Mesendoderm (in vitro differentiated cells): ENCODE results near the gene CDK12. TPM values are rescaled to one million over a fixed set of nuclear protein-coding genes. Genes with fewer than 3 reads are reported as not detected.
"Not testable (repeated sequence)": the region's sequence is repeated elsewhere in the genome, so short reads cannot be mapped to it uniquely, and the experiment has no call there.

Source experiments
- DNase-seq: peaks from one replicate; pipeline ENCODE4 v3.0.0; 2013
- H2AK5ac ChIP-seq: 2 replicates; pipeline ENCODE4 v1.6.1; 2013; ENCODE audit warnings: low read length, inconsistent platforms
- H2BK120ac ChIP-seq: 2 replicates; pipeline ENCODE4 v1.6.1; 2013; ENCODE audit warnings: low read depth, mild to moderate bottlenecking, low read length, moderate library complexity, mixed read lengths
- H2BK15ac ChIP-seq: replicated peaks from 2 replicates; pipeline ENCODE4 v1.6.1; 2013; ENCODE audit warnings: low read depth, mild to moderate bottlenecking, moderate library complexity
- H2BK5ac ChIP-seq: 2 replicates; pipeline ENCODE4 v1.6.1; 2013; ENCODE audit warnings: low read length, inconsistent platforms
- H3K18ac ChIP-seq: 2 replicates; pipeline ENCODE4 v1.6.1; 2013; ENCODE audit warnings: mild to moderate bottlenecking, low read length, mixed read lengths
- H3K23ac ChIP-seq: one replicate; pipeline ENCODE4 v1.6.1; 2013; ENCODE audit warnings: low read length
- H3K27ac ChIP-seq: 2 replicates; pipeline ENCODE4 v1.5.1; 2013; ENCODE audit warnings: low read depth, mild to moderate bottlenecking, inconsistent platforms, low read length, moderate library complexity
- H3K27me3 ChIP-seq: 2 replicates; pipeline ENCODE4 v1.6.1; 2013; ENCODE audit warnings: low read length, control low read depth, mild to moderate bottlenecking, inconsistent platforms; ENCODE audit not compliant: insufficient read depth, poor library complexity
- H3K36me3 ChIP-seq: 2 replicates; pipeline ENCODE4 v1.6.1; 2013; ENCODE audit warnings: low read length, inconsistent platforms; ENCODE audit not compliant: control insufficient read depth, insufficient read depth
- H3K4ac ChIP-seq: one replicate; pipeline ENCODE4 v1.6.1; 2013; ENCODE audit warnings: low read depth, mild to moderate bottlenecking, low read length, moderate library complexity
- H3K4me1 ChIP-seq: 2 replicates; pipeline ENCODE4 v1.6.1; 2013; ENCODE audit warnings: low read depth, low read length, inconsistent platforms; ENCODE audit not compliant: control insufficient read depth
- H3K4me2 ChIP-seq: 2 replicates; pipeline ENCODE4 v1.6.1; 2013; ENCODE audit warnings: low read length
- H3K4me3 ChIP-seq: 2 replicates; pipeline ENCODE4 v1.5.1; 2013; ENCODE audit warnings: mild to moderate bottlenecking, low read length
- H3K56ac ChIP-seq: one replicate; pipeline ENCODE4 v1.6.1; 2013; ENCODE audit warnings: low read length
- H3K79me1 ChIP-seq: 2 replicates; pipeline ENCODE4 v1.6.1; 2013; ENCODE audit warnings: low read length, inconsistent platforms
- H3K79me2 ChIP-seq: 2 replicates; pipeline ENCODE4 v1.6.1; 2013; ENCODE audit warnings: mild to moderate bottlenecking, low read length; ENCODE audit not compliant: control insufficient read depth, insufficient read depth
- H3K9ac ChIP-seq: 2 replicates; pipeline ENCODE4 v1.6.1; 2013; ENCODE audit warnings: low read length, inconsistent platforms
- H4K5ac ChIP-seq: one replicate; pipeline ENCODE4 v1.6.1; 2013; ENCODE audit warnings: low read length
- H4K8ac ChIP-seq: one replicate; pipeline ENCODE4 v1.6.1; 2013; ENCODE audit warnings: low read depth, mild to moderate bottlenecking, control low read depth, low read length, moderate library complexity
- WGBS: extraction: QIAGEN DNeasy Blood & Tissue Kit; methylation state at CpG from one replicate; pipeline ENCODE4 v1.1.7; 2013; ENCODE audit warnings: low lambda C conversion rate, missing lambda C conversion rate; ENCODE audit not compliant: insufficient coverage; ENCODE audit errors: extremely low coverage; 5-methylcytosine and 5-hydroxymethylcytosine counted together
- polyA plus RNA-seq, 2 experiments: library from polyadenylated mRNA; stranded (reverse); fragments of 200-250 nt; gene quantifications; one replicate each; pipeline ENCODE4 v1.2.3, GENCODE V29; 2013

Gene CDK12
- 37.0 TPM for polyA plus RNA-seq (2013, experiment 1 of 2)
- 36.0 TPM for polyA plus RNA-seq (2013, experiment 2 of 2)

GRCh38 chr17:39461113-39461925, at the start of gene CDK12:
Gene CDK12, plus strand, starts transcription at chr17:39461486. Its CDS starts 586 bp downstream, at chr17:39462072.
- no CpG with 5 or more reads among the region's 51 CpGs for WGBS
- Histone ChIP-seq H2BK120ac (no peak within 1 kb of the TSS), H3K56ac (peak within 1 kb of the TSS; percentile 98), H3K18ac (peak within 1 kb of the TSS; percentile 91), H3K23ac (peak within 1 kb of the TSS; percentile 12), H3K4me1 (no peaks in the 10 kb centered on the region), H3K27ac (peak within 1 kb of the TSS; percentile 94), H3K4me2 (peak within 1 kb of the TSS; percentile 79), H3K36me3 (no peaks in the 10 kb centered on the region), H3K9ac (peak within 1 kb of the TSS; percentile 95), H2AK5ac (no peak within 1 kb of the TSS), H2BK5ac (peak within 1 kb of the TSS; percentile 88), H4K5ac (no peak within 1 kb of the TSS), H4K8ac (peak within 1 kb of the TSS; percentile 17), H2BK15ac (no peak within 1 kb of the TSS), H3K79me2 (peaks cover 37% of the 10 kb centered on the region), H3K79me1 (peaks cover 2% of the 10 kb centered on the region), H3K27me3 (no peaks in the 10 kb centered on the region), H3K4ac (peak within 1 kb of the TSS; percentile 44), H3K4me3 (peak within 1 kb of the TSS; percentile 85)
- peak; percentile 100 for DNase-seq

- Histone ChIP-seq H3K79me2 (no peaks in the 10 kb centered on the region), H3K18ac (no peak overlapping the region), H3K4ac (no peak overlapping the region), H3K23ac (no peak overlapping the region), H3K36me3 (peaks cover 9% of the 10 kb centered on the region), H2BK5ac (no peak overlapping the region), H3K9ac (no peak overlapping the region), H4K8ac (no peak overlapping the region), H4K5ac (no peak overlapping the region), H2BK15ac (no peak overlapping the region), H3K4me2 (no peak overlapping the region), H3K79me1 (no peaks in the 10 kb centered on the region), H2BK120ac (no peak overlapping the region), H3K27me3 (no peaks in the 10 kb centered on the region), H2AK5ac (no peak overlapping the region), H3K4me3 (no peak overlapping the region), H3K27ac (no peak overlapping the region), H3K4me1 (no peaks in the 10 kb centered on the region), H3K56ac (no peak overlapping the region)
- no CpG with 5 or more reads among the region's 1 CpG for WGBS
- DNase-seq: no peak
These were observed 45.1 kb upstream of the CDK12 start for GRCh38 chr17:39416141-39416540.

- H3K4ac ChIP-seq: no peak overlapping the region
- H3K4me3 ChIP-seq: no peak overlapping the region
- H3K79me1 ChIP-seq: no peaks in the 10 kb centered on the region
- no CpG with 5 or more reads among the region's 4 CpGs for WGBS
- no peak overlapping the region for H2AK5ac ChIP-seq
- peaks cover 5% of the 10 kb centered on the region for H3K36me3 ChIP-seq
- no peak overlapping the region for H3K4me2 ChIP-seq
- no peaks in the 10 kb centered on the region for H3K27me3 ChIP-seq
- no peak overlapping the region for H2BK15ac ChIP-seq
- no peaks in the 10 kb centered on the region for H3K79me2 ChIP-seq
- no peak overlapping the region for H2BK120ac ChIP-seq
- no peak overlapping the region for H3K23ac ChIP-seq
- no peak overlapping the region for H4K8ac ChIP-seq
- H4K5ac ChIP-seq: no peak overlapping the region
- H3K27ac ChIP-seq: no peak overlapping the region
- no peak overlapping the region for H2BK5ac ChIP-seq
- no peak for DNase-seq
- H3K18ac ChIP-seq: no peak overlapping the region
- no peaks in the 10 kb centered on the region for H3K4me1 ChIP-seq
- H3K56ac ChIP-seq: no peak overlapping the region
- no peak overlapping the region for H3K9ac ChIP-seq
These were observed 31.7 kb upstream of the CDK12 start for GRCh38 chr17:39429600-39429999.

DNA sequence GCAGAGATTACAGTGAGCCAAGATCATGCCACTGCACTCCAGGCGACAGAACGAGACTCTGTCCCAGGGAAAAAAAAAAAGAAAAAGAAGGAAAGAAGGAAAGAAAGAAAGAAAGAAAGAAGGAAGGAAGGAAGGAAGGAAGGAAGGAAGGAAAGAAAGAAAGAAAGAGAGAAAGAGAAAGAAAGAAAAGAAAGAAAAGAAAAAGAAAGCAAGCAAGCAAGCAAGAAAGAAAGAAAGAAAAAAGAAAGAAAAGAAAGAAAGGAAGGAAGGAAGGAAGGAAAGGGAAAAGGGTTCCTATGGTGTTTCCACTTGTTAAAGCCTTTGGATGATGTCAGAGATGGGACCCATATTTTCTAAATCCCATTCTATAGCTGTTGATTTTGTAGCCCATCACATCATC, 21.4 kb upstream of the CDK12 start:
- not testable (repeated sequence) for H3K79me1 ChIP-seq, H3K36me3 ChIP-seq, H4K5ac ChIP-seq, H3K56ac ChIP-seq, H3K9ac ChIP-seq, H4K8ac ChIP-seq, H3K4me3 ChIP-seq, H3K27me3 ChIP-seq, H2BK5ac ChIP-seq, H3K4me1 ChIP-seq, DNase-seq, H3K79me2 ChIP-seq, H2BK120ac ChIP-seq, H2BK15ac ChIP-seq, H3K4ac ChIP-seq, H2AK5ac ChIP-seq, H3K18ac ChIP-seq, H3K4me2 ChIP-seq, H3K23ac ChIP-seq, H3K27ac ChIP-seq
- no CpG with 5 or more reads among the region's 2 CpGs for WGBS

- H3K27me3 ChIP-seq: no peaks in the 10 kb centered on the region
- H2BK15ac ChIP-seq: no peak overlapping the region
- no peak overlapping the region for H3K18ac ChIP-seq
- no peak overlapping the region for H3K56ac ChIP-seq
- H4K8ac ChIP-seq: no peak overlapping the region
- H3K4me2 ChIP-seq: no peak overlapping the region
- no peak overlapping the region for H3K9ac ChIP-seq
- H2BK5ac ChIP-seq: no peak overlapping the region
- no peak overlapping the region for H4K5ac ChIP-seq
- H2BK120ac ChIP-seq: no peak overlapping the region
- H3K23ac ChIP-seq: no peak overlapping the region
- peaks cover 1% of the 10 kb centered on the region for H3K79me1 ChIP-seq
- no peak overlapping the region for H3K4ac ChIP-seq
- no peak overlapping the region for H3K4me3 ChIP-seq
- H3K4me1 ChIP-seq: no peaks in the 10 kb centered on the region
- no peak overlapping the region for H3K27ac ChIP-seq
- peaks cover 2% of the 10 kb centered on the region for H3K36me3 ChIP-seq
- DNase-seq: no peak
- H2AK5ac ChIP-seq: no peak overlapping the region
- H3K79me2 ChIP-seq: peaks cover 6% of the 10 kb centered on the region
These were observed 18.0 kb upstream of the CDK12 start for GRCh38 chr17:39443326-39443725.

DNA sequence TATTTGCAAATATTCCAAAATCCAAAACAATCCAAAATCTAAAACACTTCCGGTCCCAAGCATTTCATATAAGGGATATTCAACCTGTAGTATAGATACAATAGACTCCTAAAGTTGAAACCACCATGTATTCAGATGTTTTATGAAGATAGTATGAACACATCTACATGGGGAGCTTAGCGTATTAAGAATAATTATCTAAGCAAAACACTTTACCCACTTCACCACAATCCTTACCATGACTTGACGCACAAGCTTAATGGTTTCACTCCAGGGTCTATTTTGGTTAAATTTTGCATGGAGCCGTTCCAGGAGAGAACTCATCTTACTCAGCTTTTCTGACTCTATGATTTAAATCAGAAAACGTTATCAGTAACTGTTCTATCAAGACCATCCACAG, 13.7 kb upstream of the CDK12 start:
- no peak for DNase-seq
- H3K23ac ChIP-seq: no peak overlapping the region
- H2AK5ac ChIP-seq: no peak overlapping the region
- peaks cover 3% of the 10 kb centered on the region for H3K4me1 ChIP-seq
- H3K36me3 ChIP-seq: no peaks in the 10 kb centered on the region
- no peak overlapping the region for H2BK5ac ChIP-seq
- no peak overlapping the region for H3K9ac ChIP-seq
- WGBS: 80% methylated on average over 1 of the region's 5 CpGs
- H3K18ac ChIP-seq: no peak overlapping the region
- no peak overlapping the region for H2BK15ac ChIP-seq
- no peak overlapping the region for H3K27ac ChIP-seq
- no peak overlapping the region for H3K4ac ChIP-seq
- peaks cover 28% of the 10 kb centered on the region for H3K79me2 ChIP-seq
- H3K27me3 ChIP-seq: no peaks in the 10 kb centered on the region
- H2BK120ac ChIP-seq: no peak overlapping the region
- H3K4me3 ChIP-seq: no peak overlapping the region
- H3K4me2 ChIP-seq: no peak overlapping the region
- H3K56ac ChIP-seq: no peak overlapping the region
- no peak overlapping the region for H4K5ac ChIP-seq
- H3K79me1 ChIP-seq: peaks cover 9% of the 10 kb centered on the region
- no peak overlapping the region for H4K8ac ChIP-seq
